A673 (cell line): ENCODE measurements around the gene CCDC172. TPM values are rescaled to one million over a fixed set of nuclear protein-coding genes. Genes with fewer than 3 reads are reported as not detected.

Source experiments
- BruUV-seq: library from RNA; stranded (reverse); fragments of 400-500 nt; replicated peaks from 2 replicates; lab custom pipeline; 2021; lab: Mats Ljungman, UMichigan
- CTCF ChIA-PET: fragments of 300-600 bp; sonication (Branson Sonifier 250); formaldehyde crosslinking; loops from one replicate; lab custom pipeline; 2022; ENCODE audit warnings: antibody characterized with exemption; lab: Charles Lee
- POLR2A ChIA-PET: fragments of 300-600 bp; sonication (Branson Sonifier 250); formaldehyde crosslinking; loops from one replicate; lab custom pipeline; 2022; ENCODE audit warnings: antibody characterized with exemption; ENCODE audit not compliant: low non-redundant PET; lab: Charles Lee
- DNase-seq: peaks from one replicate; pipeline ENCODE4 v3.0.0-alpha.2; 2015; ENCODE audit warnings: low spot score
- H3K27ac ChIP-seq: fragments of 200-600 bp; sonication (generic); 2 replicates; pipeline ENCODE4 v1.5.1; 2016; ENCODE audit warnings: mixed run types, low read depth, mild to moderate bottlenecking, mixed read lengths, antibody characterized with exemption, low read length; ENCODE audit not compliant: poor library complexity, severe bottlenecking
- H3K27me3 ChIP-seq: fragments of 200-600 bp; sonication (generic); replicated peaks from 2 replicates; pipeline ENCODE4 v1.6.1; 2017; ENCODE audit warnings: mixed run types, low read depth, mild to moderate bottlenecking, mixed read lengths, antibody characterized with exemption, low read length; ENCODE audit not compliant: insufficient read depth, poor library complexity
- H3K36me3 ChIP-seq: fragments of 200-600 bp; sonication (generic); 2 replicates; pipeline ENCODE4 v1.6.1; 2016; ENCODE audit warnings: mixed run types, mild to moderate bottlenecking, mixed read lengths, antibody characterized with exemption, low read length; ENCODE audit not compliant: insufficient read depth, poor library complexity, severe bottlenecking
- H3K4me1 ChIP-seq: fragments of 200-600 bp; sonication (generic); 2 replicates; pipeline ENCODE4 v1.6.1; 2017; ENCODE audit warnings: mixed run types, mild to moderate bottlenecking, mixed read lengths, antibody characterized with exemption, low read length; ENCODE audit not compliant: insufficient read depth, poor library complexity, severe bottlenecking
- H3K4me3 ChIP-seq: fragments of 200-600 bp; sonication (generic); 2 replicates; pipeline ENCODE4 v1.5.1; 2016; ENCODE audit warnings: low read depth, mixed run types, mild to moderate bottlenecking, mixed read lengths, low read length; ENCODE audit not compliant: poor library complexity, severe bottlenecking
- H3K9me3 ChIP-seq: fragments of 200-600 bp; sonication (generic); 2 replicates; pipeline ENCODE4 v1.6.1; 2016; ENCODE audit warnings: mixed run types, low read depth, mild to moderate bottlenecking, mixed read lengths, antibody characterized with exemption, low read length; ENCODE audit not compliant: poor library complexity, severe bottlenecking
- CTCF ChIP-seq: fragments of 300-800, 200-600 bp; sonication (generic); conservative IDR thresholded peaks from 2 replicates; pipeline ENCODE4 v1.5.1; 2017; ENCODE audit warnings: low read depth, mild to moderate bottlenecking, antibody characterized with exemption, low read length, moderate library complexity, mixed read lengths
- EZH2 ChIP-seq: fragments of 200-600 bp; sonication (generic); IDR thresholded peaks from 2 replicates; pipeline ENCODE4 v1.6.1; 2017; ENCODE audit warnings: borderline replicate concordance, low read depth, mild to moderate bottlenecking, mixed read lengths, antibody characterized with exemption, low read length; ENCODE audit not compliant: poor library complexity, severe bottlenecking
- intact Hi-C: fragments of 100-400 bp; cut with micrococcal nuclease; formaldehyde crosslinking; loops from one replicate; pipeline ENCODE4 v1.10.0; 2022; ENCODE audit not compliant: unreplicated experiment
- total RNA-seq: library from RNA; stranded (reverse); gene quantifications from 2 replicates; pipeline ENCODE4 v1.2.3, GENCODE V29; 2021

Gene CCDC172
- total RNA-seq, 1 experiment from 2014 or later: not detected

DNA sequence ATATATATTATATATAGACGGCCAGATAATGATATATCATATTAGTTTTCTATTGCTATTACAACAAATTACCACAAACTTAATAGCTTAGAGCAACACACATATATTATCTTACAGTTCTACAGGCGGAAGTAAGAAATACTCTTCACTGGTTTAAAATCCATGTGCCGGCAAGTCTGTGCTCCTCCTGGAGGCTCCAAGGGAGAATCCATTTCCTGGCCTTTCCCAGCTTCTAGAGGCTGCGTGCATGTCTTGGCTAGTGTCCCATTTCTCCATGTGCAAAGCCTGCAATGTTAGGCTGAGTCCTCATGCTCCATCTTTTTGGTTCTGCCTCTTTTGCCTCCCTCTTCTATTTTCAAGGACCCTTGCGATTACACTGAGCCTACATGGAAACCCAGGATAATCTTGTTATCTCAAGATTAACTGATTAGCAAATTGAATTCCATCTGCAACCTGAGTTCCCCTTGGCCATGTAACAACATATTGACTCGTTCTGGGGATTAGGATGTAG lies 79.5 kb downstream of the CCDC172 start:
- intact Hi-C loops: no loop called here
- DNase-seq: peak; percentile 14
- ChIA-PET CTCF (no interaction called here), POLR2A (no interaction called here)
- no peak for TF ChIP-seq EZH2
- no peak for TF ChIP-seq CTCF
- peaks cover 60% of the 10 kb centered on the region for H3K27me3 ChIP-seq
- no peak overlapping the region for H3K4me3 ChIP-seq
- H3K27ac ChIP-seq: no peak overlapping the region
- no peaks in the 10 kb centered on the region for H3K36me3 ChIP-seq
- no TSS peak for BruUV-seq
- H3K9me3 ChIP-seq: no peaks in the 10 kb centered on the region
- no peaks in the 10 kb centered on the region for H3K4me1 ChIP-seq

GRCh38 chr10:116408719-116409118 lies 84.5 kb downstream of the CCDC172 start:
- Histone ChIP-seq H3K4me1 (no peaks in the 10 kb centered on the region), H3K36me3 (no peaks in the 10 kb centered on the region), H3K4me3 (no peak overlapping the region), H3K27me3 (peaks cover 79% of the 10 kb centered on the region), H3K9me3 (no peaks in the 10 kb centered on the region), H3K27ac (no peak overlapping the region)
- no peak for DNase-seq
- ChIA-PET CTCF (no interaction called here), POLR2A (no interaction called here)
- BruUV-seq: no TSS peak
- intact Hi-C loops: no loop called here
- TF ChIP-seq EZH2 (no peak), CTCF (no peak)

DNA sequence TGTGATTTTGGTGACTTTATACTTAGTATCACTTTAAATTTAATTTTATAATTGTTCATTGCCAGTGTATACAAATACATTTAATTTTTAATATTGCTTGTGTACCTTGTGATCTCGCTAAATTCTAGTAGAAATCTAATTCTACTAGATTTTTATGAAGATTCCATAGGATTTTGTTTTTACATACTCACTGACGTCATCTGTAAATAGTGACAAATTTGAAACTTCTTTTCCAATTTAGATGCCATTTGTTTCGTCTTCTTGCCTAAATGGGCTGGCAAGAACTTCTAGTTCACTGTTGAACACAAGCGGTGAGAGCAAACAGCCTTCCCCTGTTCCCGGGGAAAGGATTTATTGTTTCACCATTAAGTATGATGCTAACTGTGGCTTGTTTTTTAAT lies 86.1 kb downstream of the CCDC172 start:
- Histone ChIP-seq H3K36me3 (no peaks in the 10 kb centered on the region), H3K9me3 (no peaks in the 10 kb centered on the region), H3K27ac (no peak overlapping the region), H3K4me3 (no peak overlapping the region), H3K4me1 (no peaks in the 10 kb centered on the region), H3K27me3 (peaks cover 75% of the 10 kb centered on the region)
- intact Hi-C loops: no loop called here
- CTCF ChIA-PET: no interaction called here
- POLR2A ChIA-PET: no interaction called here
- BruUV-seq: no TSS peak
- TF ChIP-seq EZH2 (no peak), CTCF (no peak)
- DNase-seq: no peak
